ENCODE results near the gene POLE. TPM values are rescaled to one million over a fixed set of nuclear protein-coding genes. Genes with fewer than 3 reads are reported as not detected.

Gene POLE
- total RNA-seq, 1 donor from 2014 or later, result 44.7 TPM

DNA sequence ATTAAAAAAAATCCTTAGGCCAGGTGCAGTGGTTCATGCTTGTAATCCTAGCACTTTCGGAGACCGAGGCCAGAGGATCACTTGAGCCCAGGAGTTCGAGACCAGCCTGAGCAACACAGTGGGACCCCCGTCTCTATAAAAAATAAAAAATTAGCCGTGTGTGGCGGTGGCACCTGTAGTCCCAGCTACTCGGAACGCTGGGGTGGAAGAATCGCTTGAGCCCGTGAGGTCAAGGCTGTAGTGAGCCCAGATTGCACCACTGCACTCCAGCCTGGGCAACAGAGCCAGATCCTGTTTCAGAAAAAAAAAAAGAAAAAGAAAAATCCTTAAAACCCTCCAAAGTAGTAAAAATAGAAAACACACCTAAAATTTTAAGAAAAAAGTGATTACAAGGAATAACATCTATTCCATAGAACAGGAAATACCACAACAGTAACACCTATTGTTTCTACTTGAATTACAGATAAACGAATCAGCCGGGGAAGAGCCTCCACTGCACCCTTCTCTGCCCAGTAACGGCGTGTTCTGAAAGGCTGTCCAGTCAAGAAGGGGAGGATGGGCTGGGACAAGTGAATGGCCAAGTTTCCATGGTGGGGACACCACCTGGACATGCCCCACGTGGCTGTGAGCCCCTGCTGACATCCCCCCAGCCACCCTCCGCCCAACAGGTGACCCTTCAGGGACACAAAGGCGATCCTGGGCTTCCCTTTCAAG is 17.8 kb downstream of the POLE start:
- peak; percentile 46 for DNase-seq (ENCODE audit: low spot score)
- TF ChIP-seq, protein P1, sequence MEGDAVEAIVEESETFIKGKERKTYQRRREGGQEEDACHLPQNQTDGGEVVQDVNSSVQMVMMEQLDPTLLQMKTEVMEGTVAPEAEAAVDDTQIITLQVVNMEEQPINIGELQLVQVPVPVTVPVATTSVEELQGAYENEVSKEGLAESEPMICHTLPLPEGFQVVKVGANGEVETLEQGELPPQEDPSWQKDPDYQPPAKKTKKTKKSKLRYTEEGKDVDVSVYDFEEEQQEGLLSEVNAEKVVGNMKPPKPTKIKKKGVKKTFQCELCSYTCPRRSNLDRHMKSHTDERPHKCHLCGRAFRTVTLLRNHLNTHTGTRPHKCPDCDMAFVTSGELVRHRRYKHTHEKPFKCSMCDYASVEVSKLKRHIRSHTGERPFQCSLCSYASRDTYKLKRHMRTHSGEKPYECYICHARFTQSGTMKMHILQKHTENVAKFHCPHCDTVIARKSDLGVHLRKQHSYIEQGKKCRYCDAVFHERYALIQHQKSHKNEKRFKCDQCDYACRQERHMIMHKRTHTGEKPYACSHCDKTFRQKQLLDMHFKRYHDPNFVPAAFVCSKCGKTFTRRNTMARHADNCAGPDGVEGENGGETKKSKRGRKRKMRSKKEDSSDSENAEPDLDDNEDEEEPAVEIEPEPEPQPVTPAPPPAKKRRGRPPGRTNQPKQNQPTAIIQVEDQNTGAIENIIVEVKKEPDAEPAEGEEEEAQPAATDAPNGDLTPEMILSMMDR (IDR thresholded peaks at IDR 0.05), result no peak
- Mint-ChIP-seq H3K4me3 (ENCODE audit: unreplicated experiment) (no peak overlapping the region), H3K36me3 (ENCODE audit: low read depth) (peaks cover 40% of the 10 kb centered on the region), H3K27ac (ENCODE audit: unreplicated experiment) (no peak overlapping the region), H3K4me1 (ENCODE audit: low read depth) (no peaks in the 10 kb centered on the region), H3K9me3 (ENCODE audit: low read depth) (no peaks in the 10 kb centered on the region), H3K27me3 (ENCODE audit: low read depth) (no peaks in the 10 kb centered on the region)

- no peaks in the 10 kb centered on the region for H3K4me1 Mint-ChIP-seq (ENCODE audit: low read depth)
- no peak overlapping the region for H3K27ac Mint-ChIP-seq (ENCODE audit: unreplicated experiment)
- no peaks in the 10 kb centered on the region for H3K9me3 Mint-ChIP-seq (ENCODE audit: low read depth)
- DNase-seq (ENCODE audit: low spot score), result peak; percentile 51
- TF ChIP-seq, protein P1 (IDR thresholded peaks at IDR 0.05), result no peak
- H3K36me3 Mint-ChIP-seq (ENCODE audit: low read depth), result peaks cover 44% of the 10 kb centered on the region
- H3K4me3 Mint-ChIP-seq (ENCODE audit: unreplicated experiment), result no peak overlapping the region
- no peaks in the 10 kb centered on the region for H3K27me3 Mint-ChIP-seq (ENCODE audit: low read depth)
Measured at GRCh38 chr12:132668191-132669088, 18.7 kb downstream of the POLE start.

GRCh38 chr12:132665794-132666193 is 21.3 kb downstream of the POLE start:
- no peaks in the 10 kb centered on the region for H3K4me1 Mint-ChIP-seq (ENCODE audit: low read depth)
- TF ChIP-seq, protein P1 (IDR thresholded peaks at IDR 0.05), result no peak
- peaks cover 55% of the 10 kb centered on the region for H3K36me3 Mint-ChIP-seq (ENCODE audit: low read depth)
- no peak overlapping the region for H3K4me3 Mint-ChIP-seq (ENCODE audit: unreplicated experiment)
- H3K27me3 Mint-ChIP-seq (ENCODE audit: low read depth), result no peaks in the 10 kb centered on the region
- DNase-seq (ENCODE audit: low spot score), result no peak
- H3K9me3 Mint-ChIP-seq (ENCODE audit: low read depth), result no peaks in the 10 kb centered on the region
- H3K27ac Mint-ChIP-seq (ENCODE audit: unreplicated experiment), result no peak overlapping the region

- H3K9me3 Mint-ChIP-seq (ENCODE audit: low read depth), result no peaks in the 10 kb centered on the region
- no peaks in the 10 kb centered on the region for H3K4me1 Mint-ChIP-seq (ENCODE audit: low read depth)
- H3K4me3 Mint-ChIP-seq (ENCODE audit: unreplicated experiment), result no peak overlapping the region
- TF ChIP-seq, protein P1 (IDR thresholded peaks at IDR 0.05), result no peak
- H3K27me3 Mint-ChIP-seq (ENCODE audit: low read depth), result no peaks in the 10 kb centered on the region
- peak; percentile 82 for DNase-seq (ENCODE audit: low spot score)
- H3K36me3 Mint-ChIP-seq (ENCODE audit: low read depth), result peaks cover 56% of the 10 kb centered on the region
- no peak overlapping the region for H3K27ac Mint-ChIP-seq (ENCODE audit: unreplicated experiment)
Measured at GRCh38 chr12:132665149-132665491, 22.0 kb downstream of the POLE start.

Data from chondrocyte (in vitro differentiated cells).